Keratinocyte (primary cell): ENCODE measurements around the gene NRP1. TPM values are rescaled to one million over a fixed set of nuclear protein-coding genes. Genes with fewer than 3 reads are reported as not detected.
A peak's percentile ranks its signal among the peaks of the same experiment; 100 is the strongest.

Experiments used
- DNase-seq: peaks from one replicate; pipeline ENCODE4 v3.0.0-alpha.2; 2011; ENCODE audit warnings: low read depth, missing footprints, low spot score
- FAIRE-seq: peaks from 2 replicates; lab custom pipeline; 2011; peaks lifted over from hg19 to GRCh38; lab: Jason Lieb, UNC
- H2AFZ ChIP-seq: 2 replicates; pipeline ENCODE4 v1.6.0; 2012; ENCODE audit warnings: low read length, control low read depth, inconsistent platforms; ENCODE audit not compliant: control insufficient read depth
- H3K27ac ChIP-seq: 2 replicates; pipeline ENCODE4 v1.5.1; 2011; ENCODE audit warnings: low read length; ENCODE audit not compliant: control insufficient read depth, insufficient read depth
- H3K27me3 ChIP-seq: 3 replicates; pipeline ENCODE4 v1.6.0; 2011; ENCODE audit warnings: low read length; ENCODE audit not compliant: control insufficient read depth, insufficient read depth; ENCODE audit errors: extremely low read depth
- H3K36me3 ChIP-seq, 2 experiments: 2 replicates in 1 of 2; 3 replicates in 1 of 2; pipeline ENCODE4 v1.5.1; 2011; ENCODE audit warnings: low read length in 2 of 2, mild to moderate bottlenecking in 1 of 2; ENCODE audit not compliant: control insufficient read depth in 2 of 2, insufficient read depth in 2 of 2; ENCODE audit errors: extremely low read depth in 1 of 2
- H3K4me1 ChIP-seq: 3 replicates; pipeline ENCODE4 v1.5.1; 2011; ENCODE audit warnings: low read length; ENCODE audit not compliant: control insufficient read depth, insufficient read depth; ENCODE audit errors: extremely low read depth
- H3K4me2 ChIP-seq: 3 replicates; pipeline ENCODE4 v1.6.0; 2011; ENCODE audit warnings: low read depth, low read length; ENCODE audit not compliant: control insufficient read depth, insufficient read depth; ENCODE audit errors: extremely low read depth
- H3K4me3 ChIP-seq, 3 experiments: fragments of 200-600 bp in 1 of 3; sonication (generic) in 1 of 3; 2 replicates in 2 of 3; 3 replicates in 1 of 3; pipeline ENCODE4 v1.5.1; 2011 to 2016; ENCODE audit warnings: low read length in 3 of 3, mild to moderate bottlenecking in 3 of 3, control low read depth in 2 of 3, inconsistent platforms in 1 of 3, low read depth in 1 of 3, mixed read lengths in 1 of 3, mixed run types in 1 of 3, moderate library complexity in 1 of 3; ENCODE audit not compliant: control insufficient read depth in 2 of 3, insufficient read depth in 2 of 3; ENCODE audit errors: extremely low read depth in 1 of 3
- H3K79me2 ChIP-seq: 2 replicates; pipeline ENCODE4 v1.6.0; 2012; ENCODE audit warnings: low read length; ENCODE audit not compliant: control insufficient read depth, insufficient read depth
- H3K9ac ChIP-seq: 3 replicates; pipeline ENCODE4 v1.6.0; 2011; ENCODE audit warnings: low read length; ENCODE audit not compliant: control insufficient read depth, insufficient read depth; ENCODE audit errors: extremely low read depth
- H3K9me1 ChIP-seq: 3 replicates; pipeline ENCODE4 v1.6.0; 2011; ENCODE audit warnings: low read length; ENCODE audit not compliant: control insufficient read depth, insufficient read depth; ENCODE audit errors: extremely low read depth
- H3K9me3 ChIP-seq: 2 replicates; pipeline ENCODE4 v1.5.1; 2012; ENCODE audit warnings: low read depth, low read length; ENCODE audit not compliant: control insufficient read depth
- H4K20me1 ChIP-seq: 3 replicates; pipeline ENCODE4 v1.6.0; 2011; ENCODE audit warnings: low read length; ENCODE audit not compliant: control insufficient read depth, insufficient read depth; ENCODE audit errors: extremely low read depth
- EZH2 ChIP-seq: IDR thresholded peaks from one replicate; pipeline ENCODE4 v1.6.1; 2012; ENCODE audit warnings: inconsistent platforms, mild to moderate bottlenecking, low read length, moderate library complexity
- dilution Hi-C: fragments of 300-500 bp; cut with MboI; formaldehyde crosslinking; loops from one replicate; pipeline ENCODE4 v1.7.0; 2020; ENCODE audit warnings: low sequenced_read_pairs; ENCODE audit not compliant: extremely low pct_ligation_motif_present
- polyA plus RNA-seq, 5 experiments: library from polyadenylated mRNA; depleted of rRNA in 3 of 5; stranded (reverse) in 3 of 5; stranded (forward) in 1 of 5; unstranded in 1 of 5; fragments of >200 nt; gene quantifications; 1 replicate in 1 of 5; 2 replicates in 3 of 5; 3 replicates in 1 of 5; pipeline versions ENCODE4 v1.2.1 to v1.2.3, GENCODE V29; 2011 to 2012; ENCODE audit warnings: missing spikeins in 2 of 5, low read depth in 1 of 5, low replicate concordance in 1 of 5
- TF ChIP-seq, protein P1 (sequence below), 3 experiments: IDR thresholded peaks in 1 of 3; conservative IDR thresholded peaks in 1 of 3; optimal IDR thresholded peaks in 1 of 3; 2 replicates in 2 of 3; 3 replicates in 1 of 3; pipeline versions ENCODE3 to v1.5.1; 2011; ENCODE audit warnings: low read length in 3 of 3, mild to moderate bottlenecking in 3 of 3, moderate library complexity in 2 of 3, control low read depth in 1 of 3, inconsistent platforms in 1 of 3; ENCODE audit not compliant: insufficient read depth in 2 of 3; ENCODE audit errors: extremely low read depth in 1 of 3

Gene NRP1
- polyA plus RNA-seq, 1 donor (not counting 4 experiments of a cell fraction or from before 2014, with no cell fraction given): 36.2 TPM

DNA sequence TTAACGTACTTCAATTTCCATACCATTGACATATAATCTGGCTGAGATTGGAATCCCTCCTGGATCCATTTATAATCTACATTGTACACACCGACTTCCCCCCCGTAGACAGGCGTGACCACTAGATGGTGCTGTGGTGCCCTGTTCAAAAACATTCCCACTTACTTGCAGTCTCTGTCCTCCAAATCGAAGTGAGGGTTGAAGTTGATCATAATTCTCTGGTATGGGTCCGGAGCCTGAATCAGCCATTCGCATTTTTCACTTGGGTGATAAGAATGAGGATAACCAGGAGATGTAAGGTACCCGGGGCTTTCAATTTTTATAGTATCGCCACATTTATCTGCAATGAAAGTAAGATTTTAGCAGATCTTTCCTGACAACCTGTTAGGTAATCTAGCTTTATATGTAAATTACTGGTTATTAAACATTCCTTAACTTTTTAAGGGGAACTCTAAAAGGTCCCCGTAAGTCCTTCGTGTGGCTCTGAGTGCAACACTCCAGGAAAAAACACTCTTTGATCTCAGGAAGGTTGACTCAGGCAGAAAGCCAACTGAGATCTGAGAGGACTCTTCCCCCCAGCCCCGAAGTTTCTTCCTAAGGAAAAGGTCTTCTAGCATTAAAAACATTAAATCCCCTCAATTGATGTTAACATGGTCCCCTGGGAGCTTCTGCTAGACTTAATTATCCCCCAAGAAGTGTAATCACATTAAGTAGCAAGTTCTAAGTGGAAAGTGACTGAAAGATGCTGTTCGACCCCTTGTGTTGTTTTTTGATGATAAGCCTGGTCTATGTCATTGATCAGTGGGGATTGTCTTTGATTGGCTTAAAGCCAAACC, 3.7 kb downstream of the NRP1 start:
- Histone ChIP-seq H3K27ac (peak overlapping the region; percentile 94), H3K79me2 (peaks cover 94% of the 10 kb centered on the region), H3K27me3 (no peaks in the 10 kb centered on the region), H3K36me3 (peaks cover 0 to 35% of the 10 kb centered on the region in 2 experiments), H3K4me3 (peak overlapping the region; percentile 63 to 97 (median 89)), H3K4me1 (peaks cover 17% of the 10 kb centered on the region), H3K9me3 (no peaks in the 10 kb centered on the region), H4K20me1 (no peaks in the 10 kb centered on the region), H3K9me1 (no peaks in the 10 kb centered on the region), H2AFZ (no peak overlapping the region), H3K4me2 (peak overlapping the region; percentile 100), H3K9ac (peak overlapping the region; percentile 96)
- DNase-seq: peak; percentile 38
- FAIRE-seq: peak; percentile 88
- dilution Hi-C loops: no loop called here
- TF ChIP-seq, protein P1, sequence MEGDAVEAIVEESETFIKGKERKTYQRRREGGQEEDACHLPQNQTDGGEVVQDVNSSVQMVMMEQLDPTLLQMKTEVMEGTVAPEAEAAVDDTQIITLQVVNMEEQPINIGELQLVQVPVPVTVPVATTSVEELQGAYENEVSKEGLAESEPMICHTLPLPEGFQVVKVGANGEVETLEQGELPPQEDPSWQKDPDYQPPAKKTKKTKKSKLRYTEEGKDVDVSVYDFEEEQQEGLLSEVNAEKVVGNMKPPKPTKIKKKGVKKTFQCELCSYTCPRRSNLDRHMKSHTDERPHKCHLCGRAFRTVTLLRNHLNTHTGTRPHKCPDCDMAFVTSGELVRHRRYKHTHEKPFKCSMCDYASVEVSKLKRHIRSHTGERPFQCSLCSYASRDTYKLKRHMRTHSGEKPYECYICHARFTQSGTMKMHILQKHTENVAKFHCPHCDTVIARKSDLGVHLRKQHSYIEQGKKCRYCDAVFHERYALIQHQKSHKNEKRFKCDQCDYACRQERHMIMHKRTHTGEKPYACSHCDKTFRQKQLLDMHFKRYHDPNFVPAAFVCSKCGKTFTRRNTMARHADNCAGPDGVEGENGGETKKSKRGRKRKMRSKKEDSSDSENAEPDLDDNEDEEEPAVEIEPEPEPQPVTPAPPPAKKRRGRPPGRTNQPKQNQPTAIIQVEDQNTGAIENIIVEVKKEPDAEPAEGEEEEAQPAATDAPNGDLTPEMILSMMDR (optimal IDR thresholded peaks at IDR 0.05 in 1 of 3, IDR thresholded peaks at IDR 0.05 in 1 of 3, conservative IDR thresholded peaks at IDR 0.05 in 1 of 3; ENCODE audit: extremely low read depth in 1 of 3, insufficient read depth in 2 of 3, low read length in 3 of 3): peak; percentile 78 to 96 (median 89)
- no peak for TF ChIP-seq EZH2

DNA sequence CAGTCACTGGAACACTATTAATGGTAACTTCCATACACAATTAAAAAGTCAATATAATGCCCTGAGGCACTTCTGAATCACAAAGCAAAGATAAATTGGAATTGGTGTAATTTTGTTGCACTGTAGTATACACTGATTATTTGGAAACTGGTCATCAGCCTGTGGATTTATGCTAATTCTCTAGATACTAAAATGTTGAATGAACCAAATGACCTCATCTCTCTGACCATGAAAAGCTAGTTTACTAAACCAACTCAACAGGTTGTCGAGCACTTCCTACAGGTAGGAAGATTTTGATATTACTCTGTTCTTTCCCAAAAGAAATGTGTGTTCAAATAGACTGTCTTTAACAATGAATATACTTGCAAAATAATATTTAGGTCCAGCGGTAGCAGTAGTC, 5.3 kb downstream of the NRP1 start:
- no peak overlapping the region for H3K4me3 ChIP-seq
- H2AFZ ChIP-seq: no peak overlapping the region
- H3K27me3 ChIP-seq: no peaks in the 10 kb centered on the region
- H3K27ac ChIP-seq: no peak overlapping the region
- FAIRE-seq: peak; percentile 51
- DNase-seq: no peak
- TF ChIP-seq, protein P1 (optimal IDR thresholded peaks at IDR 0.05 in 1 of 3, IDR thresholded peaks at IDR 0.05 in 1 of 3, conservative IDR thresholded peaks at IDR 0.05 in 1 of 3; ENCODE audit: extremely low read depth in 1 of 3, insufficient read depth in 2 of 3, low read length in 3 of 3): no peak
- TF ChIP-seq EZH2: no peak
- peaks cover 0 to 35% of the 10 kb centered on the region in 2 experiments for H3K36me3 ChIP-seq
- no peaks in the 10 kb centered on the region for H3K9me1 ChIP-seq
- H4K20me1 ChIP-seq: no peaks in the 10 kb centered on the region
- H3K9ac ChIP-seq: no peak overlapping the region
- dilution Hi-C loops: no loop called here
- peaks cover 95% of the 10 kb centered on the region for H3K79me2 ChIP-seq
- H3K9me3 ChIP-seq: no peaks in the 10 kb centered on the region
- H3K4me1 ChIP-seq: peaks cover 16% of the 10 kb centered on the region
- H3K4me2 ChIP-seq: no peak overlapping the region
